ENCODE data around the gene LRMDA. TPM values are rescaled to one million over a fixed set of nuclear protein-coding genes. Genes with fewer than 3 reads are reported as not detected.

The LRMDA gene
- total and polyA plus RNA-seq, 2 of the 8 experiments (the other 6 are each of a cell fraction or from before 2014, with no cell fraction given): 0.86 to 2.8 TPM

DNA sequence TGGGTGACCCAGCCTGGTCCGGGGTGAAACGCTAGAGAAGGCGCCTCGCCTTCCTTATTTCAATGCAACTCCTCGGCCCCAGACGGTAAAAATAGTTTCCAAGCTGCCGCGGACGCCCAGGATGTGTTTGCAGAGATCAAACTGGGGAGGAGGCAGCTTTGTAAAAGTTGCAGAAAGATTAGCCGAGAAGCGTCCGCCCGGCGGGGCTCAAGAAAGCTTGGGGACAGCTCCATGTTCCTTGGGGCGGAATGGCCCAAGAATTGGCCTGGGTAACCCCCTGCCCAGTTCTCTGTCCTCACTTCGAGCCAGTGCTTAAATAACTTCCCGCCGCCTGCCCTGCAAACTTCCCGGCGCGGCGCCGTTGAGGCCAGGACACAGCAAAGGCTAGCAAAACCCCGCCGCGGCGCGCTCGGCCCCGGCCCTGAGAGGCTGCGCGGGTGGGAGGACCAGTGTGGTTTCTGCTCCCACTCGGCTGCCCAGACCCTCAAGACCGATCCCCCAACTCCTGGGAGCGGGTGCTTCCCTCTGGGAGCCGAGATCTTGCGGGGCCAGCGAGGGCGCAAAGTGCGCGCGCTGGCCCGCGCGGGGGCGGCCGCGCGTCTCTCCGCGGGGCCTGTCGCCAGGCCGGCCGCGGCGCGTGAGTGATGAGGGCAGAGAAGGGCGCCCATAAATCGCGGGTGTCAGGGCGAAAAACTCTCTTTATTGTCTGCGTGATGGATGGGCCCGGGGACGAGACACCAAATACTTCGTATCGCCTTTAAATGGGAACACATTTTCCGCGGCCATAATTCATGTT, 23.5 kb upstream of the LRMDA start:
- no peak overlapping the region for H2BK5ac ChIP-seq (ENCODE audit: low read depth, low read length)
- H3K79me2 ChIP-seq (ENCODE audit: control insufficient read depth in 1 of 2, insufficient read depth in 2 of 2, low read length in 2 of 2): no peaks in the 10 kb centered on the region
- no peaks in the 10 kb centered on the region; a peak in 1 of 4 replicates for H3K9me3 ChIP-seq (ENCODE audit: insufficient read depth in 2 of 2, low read depth in 1 of 2, low read length in 1 of 2)
- 0 out of 2 replicates have a peak overlapping the region, but pooled peaks have one; percentile 7 for H4K8ac ChIP-seq (ENCODE audit: extremely low read depth, insufficient read depth, low read length)
- peaks cover 73 to 99% (median 96%) of the 10 kb centered on the region in 4 experiments for H3K27me3 ChIP-seq (replicated peaks in 1 of 4; ENCODE audit: control insufficient read depth in 3 of 4, extremely low read depth in 1 of 4, insufficient read depth in 3 of 4, low read length in 3 of 4)
- POLR2A ChIA-PET (ENCODE audit: partially characterized antibody): interaction anchor here (1.7 kb wide), 1 partner anchor 12 kb away, joined by 5 read pairs; no protein-coding TSS in a partner anchor
- H3K56ac ChIP-seq (replicated peaks; ENCODE audit: insufficient read length, low read depth, low read length): no peak overlapping the region
- H3K18ac ChIP-seq (ENCODE audit: extremely low read depth, low read length): no peak overlapping the region; the same call in none of the 2 replicates
- no peak overlapping the region for H3K27ac ChIP-seq (ENCODE audit: low read depth, low read length)
- H2AFZ ChIP-seq (ENCODE audit: low read length): no peak overlapping the region
- no peak overlapping the region for H2BK120ac ChIP-seq (replicated peaks; ENCODE audit: low read depth, low read length)
- H3K4me3 ChIP-seq (ENCODE audit: extremely low read depth in 1 of 4, insufficient read depth in 2 of 4, low read depth in 3 of 4, low read length in 4 of 4): peak overlapping the region; percentile 17 to 82 (median 22); a peak in 7 of 8 replicates
- no peak overlapping the region for H3K4ac ChIP-seq (replicated peaks; ENCODE audit: insufficient read length, low read depth, low read length)
- DNase-seq (ENCODE audit: low read depth in 1 of 2, low spot score in 2 of 2): no peak
- H2BK20ac ChIP-seq (ENCODE audit: low read length): no peak overlapping the region
- FAIRE-seq: no peak
- H4K91ac ChIP-seq (replicated peaks; ENCODE audit: insufficient read length, low read length): no peak overlapping the region
- no peak overlapping the region for H3K9ac ChIP-seq (replicated peaks in 1 of 4; ENCODE audit: extremely low read depth in 1 of 4, low read depth in 3 of 4, low read length in 3 of 4)
- peaks cover 8 to 25% (median 19%) of the 10 kb centered on the region in 4 experiments for H3K4me1 ChIP-seq (replicated peaks in 1 of 4; ENCODE audit: control insufficient read depth in 3 of 4, insufficient read depth in 4 of 4, low read length in 3 of 4)
- H3K23me2 ChIP-seq (ENCODE audit: low read depth, low read length): peaks cover 18% of the 10 kb centered on the region
- H2BK15ac ChIP-seq (ENCODE audit: low read length): no peak overlapping the region
- H2AK5ac ChIP-seq (ENCODE audit: low read depth, low read length): no peak overlapping the region
- H3K4me2 ChIP-seq (ENCODE audit: insufficient read depth in 1 of 2, low read depth in 2 of 2, low read length in 2 of 2): peak overlapping the region; percentile 82 to 92
- H3K23ac ChIP-seq (ENCODE audit: insufficient read length): no peak overlapping the region
- no peak overlapping the region for H4K5ac ChIP-seq (ENCODE audit: insufficient read length, low read depth, low read length)
- H3K14ac ChIP-seq (ENCODE audit: insufficient read length): no peak overlapping the region
- CTCF ChIA-PET (ENCODE audit: partially characterized antibody): interaction anchor here (1.0 to 1.7 kb wide), 2 partner anchors 13 to 115 kb away, joined by 3 to 5 read pairs; no protein-coding TSS in a partner anchor
- H4K20me1 ChIP-seq (replicated peaks in 1 of 2; ENCODE audit: control insufficient read depth in 1 of 2, insufficient read depth in 2 of 2, low read length in 2 of 2): peaks cover 21% of the 10 kb centered on the region in 2 experiments
- H3K36me3 ChIP-seq (ENCODE audit: control insufficient read depth in 2 of 4, insufficient read depth in 4 of 4, low read length in 3 of 4): peaks cover 0 to 10% (median 0%) of the 10 kb centered on the region in 4 experiments; a peak in 1 of 8 replicates
- no peak overlapping the region for H2BK12ac ChIP-seq (ENCODE audit: low read depth, low read length)
- 2% methylated on average over 65 of the region's 68 CpGs; no CpG with 5 or more reads in 1 of the 2 experiments for WGBS, 2 experiments (ENCODE audit: extremely low coverage in 1 of 2, insufficient coverage in 1 of 2, insufficient read length in 1 of 2, insufficient replicate concordance in 2 of 2, low coverage in 1 of 2, low lambda C conversion rate in 2 of 2, missing lambda C conversion rate in 1 of 2)
- H3K79me1 ChIP-seq (ENCODE audit: low read depth, low read length): no peaks in the 10 kb centered on the region
- peak; percentile 92 for TF ChIP-seq SUZ12 (IDR thresholded peaks at IDR 0.05; ENCODE audit: low read length)
- TF ChIP-seq SIX5 (IDR thresholded peaks at IDR 0.05; ENCODE audit: low read depth, low read length): no peak
- TF ChIP-seq, protein P1, sequence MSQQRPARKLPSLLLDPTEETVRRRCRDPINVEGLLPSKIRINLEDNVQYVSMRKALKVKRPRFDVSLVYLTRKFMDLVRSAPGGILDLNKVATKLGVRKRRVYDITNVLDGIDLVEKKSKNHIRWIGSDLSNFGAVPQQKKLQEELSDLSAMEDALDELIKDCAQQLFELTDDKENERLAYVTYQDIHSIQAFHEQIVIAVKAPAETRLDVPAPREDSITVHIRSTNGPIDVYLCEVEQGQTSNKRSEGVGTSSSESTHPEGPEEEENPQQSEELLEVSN (IDR thresholded peaks at IDR 0.05): peak; percentile 68; the same call in 1 of the 2 replicates
- TF ChIP-seq NRF1 (IDR thresholded peaks at IDR 0.05; ENCODE audit: low read depth, low read length): no peak
- TF ChIP-seq EZH2 (IDR thresholded peaks at IDR 0.05; ENCODE audit: low read depth, low read length, severe bottlenecking): peak; percentile 90
- TF ChIP-seq, protein P2, sequence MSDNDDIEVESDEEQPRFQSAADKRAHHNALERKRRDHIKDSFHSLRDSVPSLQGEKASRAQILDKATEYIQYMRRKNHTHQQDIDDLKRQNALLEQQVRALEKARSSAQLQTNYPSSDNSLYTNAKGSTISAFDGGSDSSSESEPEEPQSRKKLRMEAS (IDR thresholded peaks at IDR 0.05): 0 out of 2 replicates have a peak, but pooled peaks have one; percentile 24
- peak; percentile 3; the same call in 1 of the 2 replicates for TF ChIP-seq EGR1 (IDR thresholded peaks at IDR 0.05; ENCODE audit: borderline replicate concordance, low read depth, low read length)
- peak; percentile 87 for TF ChIP-seq CTBP2 (IDR thresholded peaks at IDR 0.05; ENCODE audit: borderline replicate concordance, insufficient read depth, insufficient read length, low read length)
- 0 out of 2 replicates have a peak, but pooled peaks have one; percentile 6 for TF ChIP-seq GABPA (IDR thresholded peaks at IDR 0.05; ENCODE audit: borderline replicate concordance, insufficient read depth, low read length)
- peak; percentile 23 for TF ChIP-seq ASH2L (IDR thresholded peaks at IDR 0.05; ENCODE audit: low read length)
